Stimulated activated naive CD8-positive, alpha-beta T cell treated with anti-CD3 and anti-CD28 coated beads, Interleukin-15, amount 100 ng/mL, for 72 hours (primary cell): Measurements from ENCODE around the gene FUCA1.
"Not testable (repeated sequence)": the region's sequence is repeated elsewhere in the genome, so short reads cannot be mapped to it uniquely, and the experiment has no call there.

Source experiments
- ATAC-seq: fragments of 150-1000 bp; cut with Tn5 transposase; 2 replicates; pipeline ENCODE4 v1.10.0; 2021; ENCODE audit warnings: mild to moderate bottlenecking, moderate library complexity
- DNase-seq, 2 donors: peaks; one replicate each; pipeline ENCODE4 v3.0.0; 2021 to 2022
- H3K27ac Mint-ChIP-seq, 2 donors: one replicate each; pipeline ENCODE4 v1.8.0; 2022; ENCODE audit warnings: mild to moderate bottlenecking in 2 of 2, mixed read lengths in 2 of 2, moderate library complexity in 2 of 2
- H3K27me3 Mint-ChIP-seq: one replicate; pipeline ENCODE4 v1.8.0; 2022; ENCODE audit warnings: mixed read lengths
- H3K4me1 Mint-ChIP-seq: one replicate; pipeline ENCODE4 v1.8.0; 2022; ENCODE audit warnings: mild to moderate bottlenecking, mixed read lengths
- H3K4me3 Mint-ChIP-seq, 2 donors: one replicate each; pipeline ENCODE4 v1.8.0; 2022; ENCODE audit warnings: mild to moderate bottlenecking in 2 of 2, mixed read lengths in 2 of 2, moderate library complexity in 1 of 2
- H3K9me3 Mint-ChIP-seq, 2 donors: one replicate each; pipeline ENCODE4 v1.8.0; 2022; ENCODE audit warnings: mixed read lengths in 2 of 2

The FUCA1 gene

DNA sequence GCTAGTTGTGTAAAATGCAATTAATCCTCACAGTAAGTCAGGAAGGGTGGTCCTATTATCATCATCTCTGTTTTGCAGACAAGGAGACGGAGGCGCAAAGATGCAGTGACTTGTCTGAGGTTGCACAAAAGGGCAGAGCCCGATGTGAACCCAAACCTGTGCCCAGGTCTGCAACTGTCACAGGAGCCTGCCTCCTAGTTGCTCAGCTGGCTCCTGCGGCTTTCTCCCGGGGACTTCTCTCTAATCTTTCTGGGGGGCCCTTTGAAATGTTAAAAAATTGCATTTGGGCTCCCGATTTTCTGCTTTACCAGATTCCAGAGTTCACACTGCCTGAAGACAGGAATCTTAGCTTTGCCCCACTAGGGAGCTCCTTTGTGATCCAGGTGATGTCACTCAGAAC, 35.7 kb upstream of the FUCA1 start:
- ATAC-seq, result no peak
- no peak overlapping the region for H3K27ac Mint-ChIP-seq
- no peak for DNase-seq
- no peak overlapping the region for H3K4me3 Mint-ChIP-seq
- H3K9me3 Mint-ChIP-seq, result no peaks in the 10 kb centered on the region
- peaks cover 39% of the 10 kb centered on the region for H3K27me3 Mint-ChIP-seq
- peaks cover 48% of the 10 kb centered on the region for H3K4me1 Mint-ChIP-seq

DNA sequence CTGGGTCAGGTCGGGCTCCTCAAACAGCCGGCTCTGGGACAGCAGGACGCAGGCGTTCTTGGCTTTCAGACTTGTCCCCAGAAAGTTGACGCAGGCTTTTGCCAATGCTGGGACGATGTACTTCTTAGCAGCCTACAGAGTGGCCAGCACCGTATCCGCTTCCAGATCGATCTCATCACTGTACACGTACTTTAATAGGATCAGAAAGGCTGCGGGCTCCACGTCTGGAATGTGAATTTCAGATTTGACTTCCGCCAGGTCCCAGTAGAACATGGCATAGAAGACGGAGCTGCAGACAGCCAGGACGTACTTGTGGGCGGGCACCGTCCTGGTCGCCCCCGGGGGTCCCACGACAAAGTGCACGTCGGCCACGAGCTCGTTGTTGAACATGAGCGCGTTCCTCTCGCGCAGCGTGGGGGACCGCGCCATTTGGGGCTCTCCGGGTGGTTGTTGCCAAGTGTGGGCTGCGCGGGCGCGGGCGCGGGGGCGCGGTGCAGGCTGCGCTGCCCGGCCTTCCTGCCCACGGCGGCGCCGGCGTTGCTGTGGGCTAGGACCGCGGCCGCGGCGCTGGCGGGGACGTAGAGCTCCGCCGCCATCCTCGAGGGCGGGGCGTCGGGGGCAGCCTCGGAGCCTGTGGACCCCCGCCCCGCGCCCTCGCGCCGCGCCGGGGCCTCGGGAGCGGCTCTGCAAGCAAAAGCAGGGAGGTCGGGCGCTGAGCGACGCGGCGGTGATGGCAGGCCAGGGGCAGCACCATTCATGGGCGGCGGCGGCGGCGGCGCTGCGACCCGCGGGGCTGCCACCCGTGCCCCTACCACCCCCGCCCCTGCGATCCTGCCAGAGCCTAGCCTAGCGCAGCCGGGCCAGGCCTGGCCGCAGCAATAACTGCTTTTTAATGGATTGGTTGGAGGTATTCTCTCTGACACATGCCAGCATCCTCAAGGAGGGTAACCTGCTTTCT, 34.5 kb upstream of the FUCA1 start:
- Mint-ChIP-seq H3K4me1 (peaks cover 44% of the 10 kb centered on the region), H3K27ac (peak overlapping the region in 1 of 2 donors; percentile 19), H3K9me3 (no peaks in the 10 kb centered on the region), H3K27me3 (peaks cover 39% of the 10 kb centered on the region), H3K4me3 (no peak overlapping the region)
- no peak for DNase-seq
- no peak for ATAC-seq

DNA sequence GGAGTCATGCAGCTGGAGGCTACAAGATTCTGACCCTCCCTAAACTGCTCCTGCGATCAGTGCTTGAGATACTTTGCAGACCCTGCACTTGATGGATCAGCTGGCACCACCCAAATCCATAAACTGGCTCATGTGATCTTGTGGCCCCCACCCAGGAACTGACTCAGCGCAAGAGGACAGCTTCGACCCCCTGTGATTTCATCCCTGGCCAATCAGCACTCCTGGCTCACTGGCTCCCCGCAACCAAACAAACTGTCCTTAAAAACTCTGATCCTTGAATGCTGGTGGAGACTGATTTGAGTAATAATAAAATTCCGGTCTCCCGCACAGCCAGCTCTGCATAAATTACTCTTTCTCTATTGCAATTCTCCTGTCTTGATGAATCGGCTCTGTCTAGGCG, 31.9 kb upstream of the FUCA1 start:
- not testable (repeated sequence) for ATAC-seq, H3K4me3 Mint-ChIP-seq, DNase-seq, H3K9me3 Mint-ChIP-seq
- peaks cover 37% of the 10 kb centered on the region for H3K4me1 Mint-ChIP-seq
- peak overlapping the region in 1 of 2 donors; percentile 84 for H3K27ac Mint-ChIP-seq
- H3K27me3 Mint-ChIP-seq, result peaks cover 32% of the 10 kb centered on the region

DNA sequence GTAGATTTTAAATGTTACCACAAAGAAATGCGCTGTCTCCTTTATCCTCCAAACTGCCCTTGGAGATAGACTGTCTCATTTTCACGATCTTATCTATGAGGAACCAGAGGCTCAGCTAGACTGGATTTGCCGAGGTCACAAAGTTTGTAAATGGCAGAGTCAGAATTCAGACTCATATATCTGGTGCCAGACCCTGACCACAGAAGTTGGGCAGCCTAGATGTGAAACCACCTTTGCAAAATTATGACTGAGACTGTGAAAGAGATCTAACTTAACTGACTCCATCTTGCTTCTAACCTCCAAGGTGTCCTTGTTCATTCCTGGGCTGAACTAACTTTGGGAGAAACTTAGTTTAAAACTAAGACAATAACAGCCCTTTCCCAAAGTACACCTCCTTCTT, 31.0 kb upstream of the FUCA1 start:
- peaks cover 28% of the 10 kb centered on the region for H3K4me1 Mint-ChIP-seq
- ATAC-seq (peak; percentile 78), DNase-seq (peak in 1 of 2 donors; percentile 34)
- H3K27ac Mint-ChIP-seq, result no peak overlapping the region
- H3K9me3 Mint-ChIP-seq, result no peaks in the 10 kb centered on the region
- H3K27me3 Mint-ChIP-seq, result peaks cover 28% of the 10 kb centered on the region
- no peak overlapping the region for H3K4me3 Mint-ChIP-seq

DNA sequence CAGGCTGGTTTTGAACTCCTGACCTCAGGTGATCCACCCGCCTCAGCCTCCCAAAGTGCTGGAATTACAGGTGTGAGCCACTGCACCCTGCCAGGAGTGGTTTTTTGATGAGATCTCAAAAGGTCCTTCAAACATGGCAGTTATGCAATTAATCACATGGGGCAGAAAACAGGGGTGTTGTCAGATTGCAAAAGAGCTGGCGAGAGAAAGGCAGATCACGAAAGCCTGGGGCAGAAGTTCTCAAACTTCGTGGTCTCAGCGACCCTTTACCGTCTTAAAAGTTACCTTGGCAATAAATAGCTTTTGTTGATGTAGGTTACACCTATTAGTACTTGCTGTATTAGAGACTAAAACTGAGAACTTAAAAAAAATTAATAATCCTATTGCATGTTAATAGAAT, 29.0 kb upstream of the FUCA1 start:
- DNase-seq (no peak), ATAC-seq (no peak)
- Mint-ChIP-seq H3K4me1 (peaks cover 20% of the 10 kb centered on the region), H3K27me3 (peaks cover 29% of the 10 kb centered on the region), H3K9me3 (no peaks in the 10 kb centered on the region), H3K4me3 (no peak overlapping the region), H3K27ac (no peak overlapping the region)

DNA sequence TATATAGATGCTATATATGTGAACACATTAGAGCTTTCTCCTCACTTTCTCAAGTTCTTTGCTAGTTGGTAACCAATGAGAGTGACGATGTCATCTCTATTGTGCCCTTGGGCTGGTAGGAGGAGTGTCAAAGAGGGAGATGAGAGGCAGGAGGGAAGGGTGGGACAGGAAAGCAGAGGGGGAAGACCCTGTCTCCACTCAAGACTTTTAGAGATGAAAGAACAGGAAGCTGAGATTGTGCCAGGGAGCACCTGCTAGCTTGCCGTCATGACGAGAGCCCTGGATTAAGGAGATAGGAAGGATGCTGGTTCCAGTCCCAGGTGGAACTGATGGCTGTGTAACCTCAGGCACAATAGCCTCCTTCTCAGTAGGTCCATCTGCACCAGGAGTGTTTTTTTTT, 28.4 kb upstream of the FUCA1 start:
- Mint-ChIP-seq H3K4me3 (peak overlapping the region in 1 of 2 donors; percentile 22), H3K9me3 (no peaks in the 10 kb centered on the region), H3K27ac (peak overlapping the region in 1 of 2 donors; percentile 64), H3K4me1 (peaks cover 20% of the 10 kb centered on the region), H3K27me3 (peaks cover 27% of the 10 kb centered on the region)
- DNase-seq (no peak), ATAC-seq (no peak)

DNA sequence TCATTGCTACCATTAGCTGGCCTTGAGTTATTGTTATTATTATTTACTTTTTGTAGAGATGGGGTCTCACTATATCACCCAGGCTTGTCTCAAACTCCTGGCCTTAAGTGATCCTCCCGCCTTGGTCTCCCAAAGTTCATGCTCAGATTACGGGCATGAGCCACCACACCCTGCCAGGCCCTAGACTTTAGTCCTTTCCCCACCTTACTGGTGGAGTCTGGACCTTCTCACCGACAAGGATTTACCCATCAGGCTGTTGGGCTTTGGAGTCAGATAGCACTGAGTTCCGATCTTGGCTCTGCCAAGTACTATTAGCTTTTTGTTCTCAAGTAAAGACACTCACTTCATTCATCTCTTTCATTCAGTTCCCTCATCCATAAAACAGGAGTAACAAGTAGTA, 27.9 kb upstream of the FUCA1 start:
- Mint-ChIP-seq H3K4me1 (peaks cover 20% of the 10 kb centered on the region), H3K27ac (no peak overlapping the region), H3K27me3 (peaks cover 22% of the 10 kb centered on the region), H3K4me3 (no peak overlapping the region), H3K9me3 (no peaks in the 10 kb centered on the region)
- no peak for DNase-seq
- ATAC-seq, result no peak

DNA sequence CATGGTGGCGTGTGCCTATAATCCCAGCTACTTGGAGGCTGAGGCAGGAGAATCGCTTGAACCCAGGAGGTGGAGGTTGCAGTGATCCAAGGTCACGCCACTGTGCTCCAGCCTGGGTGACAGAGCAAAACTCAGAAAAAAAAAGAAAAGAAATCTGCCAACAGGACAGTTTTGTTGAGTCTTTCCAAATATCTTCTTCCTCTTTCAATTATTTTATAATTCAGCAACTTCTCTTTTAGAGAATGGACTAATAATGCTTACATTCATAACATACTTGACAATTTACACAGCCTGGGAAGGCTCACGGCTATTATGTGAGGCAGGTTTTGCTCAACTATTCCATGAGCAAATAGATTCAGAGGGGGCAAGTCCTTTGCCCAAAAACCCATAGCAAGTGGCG, 27.0 kb upstream of the FUCA1 start:
- Mint-ChIP-seq H3K9me3 (no peaks in the 10 kb centered on the region), H3K4me1 (peaks cover 17% of the 10 kb centered on the region), H3K27ac (no peak overlapping the region), H3K27me3 (peaks cover 14% of the 10 kb centered on the region), H3K4me3 (no peak overlapping the region)
- DNase-seq, result no peak
- no peak for ATAC-seq

DNA sequence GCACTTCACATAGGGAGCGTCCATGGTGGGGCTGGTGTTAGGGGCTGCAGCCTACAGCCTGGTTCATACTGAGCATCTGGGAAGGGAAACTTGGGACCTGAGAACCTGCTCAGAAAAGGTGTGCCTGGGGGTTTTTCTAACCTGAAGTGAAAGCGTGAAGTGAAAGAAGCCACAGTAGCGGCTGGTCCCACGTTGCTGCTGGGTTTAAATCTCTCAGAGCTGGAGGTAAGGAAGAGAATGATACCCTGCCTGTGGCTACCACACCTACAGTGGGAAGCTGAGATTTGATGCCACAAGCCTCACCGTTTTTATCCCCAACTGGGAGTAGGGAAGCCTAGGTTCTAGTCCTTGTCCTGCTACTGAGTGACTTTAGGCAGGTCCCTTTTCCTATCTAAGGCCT, 21.0 kb upstream of the FUCA1 start:
- H3K27me3 Mint-ChIP-seq, result peaks cover 14% of the 10 kb centered on the region
- no peak overlapping the region for H3K4me3 Mint-ChIP-seq
- ATAC-seq (no peak), DNase-seq (no peak)
- H3K27ac Mint-ChIP-seq, result no peak overlapping the region
- H3K4me1 Mint-ChIP-seq, result no peaks in the 10 kb centered on the region
- no peaks in the 10 kb centered on the region for H3K9me3 Mint-ChIP-seq

DNA sequence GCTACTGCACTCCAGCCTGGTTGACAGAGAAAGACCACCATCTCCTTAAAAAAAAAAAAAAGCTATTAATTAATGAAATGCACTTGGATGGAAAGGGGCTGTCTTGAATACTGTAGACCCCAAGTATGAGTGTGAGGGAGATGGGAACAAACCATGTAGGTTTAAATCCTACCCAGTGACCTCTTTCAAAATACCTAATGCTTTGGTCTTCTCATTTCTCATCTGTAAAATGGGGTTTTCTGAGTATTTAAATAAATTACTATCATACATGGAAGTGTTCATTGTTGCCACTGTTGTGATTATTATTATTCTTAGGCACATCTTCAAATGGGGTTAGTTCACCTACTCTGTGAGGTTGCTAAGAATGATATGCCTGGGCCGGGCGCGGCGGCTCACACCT, 17.1 kb upstream of the FUCA1 start:
- ATAC-seq (no peak), DNase-seq (no peak)
- H3K27ac Mint-ChIP-seq, result no peak overlapping the region
- H3K4me3 Mint-ChIP-seq, result no peak overlapping the region
- H3K27me3 Mint-ChIP-seq, result no peaks in the 10 kb centered on the region
- H3K9me3 Mint-ChIP-seq, result peaks cover 0 to under 1% of the 10 kb centered on the region in 2 donors
- no peaks in the 10 kb centered on the region for H3K4me1 Mint-ChIP-seq

DNA sequence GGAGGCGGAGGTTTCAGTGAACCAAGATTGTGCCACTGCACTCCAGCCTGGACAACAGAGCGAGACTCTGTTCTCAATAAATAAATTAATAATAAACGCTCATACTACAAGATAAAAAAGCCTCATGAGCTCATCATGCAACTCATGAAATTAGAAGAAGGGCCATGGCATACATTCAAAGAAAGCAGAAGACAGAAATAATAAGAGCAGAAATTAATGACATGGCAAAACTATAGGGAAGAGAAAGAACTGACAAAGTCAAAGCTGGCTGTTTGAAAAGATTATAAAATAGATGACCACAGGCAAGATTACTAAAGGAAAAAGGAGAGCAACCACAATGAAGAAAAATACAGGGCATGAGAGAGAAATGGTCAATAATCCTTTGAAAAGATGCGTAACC, 14.7 kb upstream of the FUCA1 start:
- Mint-ChIP-seq H3K27me3 (no peaks in the 10 kb centered on the region), H3K9me3 (peaks cover 14 to 19% of the 10 kb centered on the region in 2 donors), H3K27ac (no peak overlapping the region), H3K4me1 (no peaks in the 10 kb centered on the region), H3K4me3 (no peak overlapping the region)
- ATAC-seq (no peak), DNase-seq (no peak)

DNA sequence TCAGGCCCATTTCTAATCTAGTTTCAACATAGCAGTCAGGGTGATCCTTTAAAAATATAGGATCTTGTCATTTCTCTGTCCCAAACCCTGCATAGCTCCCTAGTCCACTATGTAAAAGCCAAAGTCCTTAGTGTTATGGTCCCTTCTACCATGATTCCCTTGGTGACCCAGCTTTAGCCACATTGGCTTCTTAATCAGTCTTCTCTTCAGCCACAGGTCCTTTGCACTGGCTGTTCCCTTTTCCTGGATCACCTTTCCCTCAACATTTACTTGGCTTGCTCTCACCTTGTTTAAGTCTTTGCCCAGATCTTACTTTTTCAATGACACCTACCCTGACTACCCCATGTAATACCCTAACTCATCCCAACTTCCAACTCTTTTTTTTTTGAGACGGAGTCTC, 11.7 kb upstream of the FUCA1 start:
- no peak overlapping the region for H3K27ac Mint-ChIP-seq
- DNase-seq, result no peak
- no peaks in the 10 kb centered on the region for H3K27me3 Mint-ChIP-seq
- H3K9me3 Mint-ChIP-seq, result peaks cover 20 to 27% of the 10 kb centered on the region in 2 donors
- no peak overlapping the region for H3K4me3 Mint-ChIP-seq
- no peaks in the 10 kb centered on the region for H3K4me1 Mint-ChIP-seq
- ATAC-seq, result no peak

DNA sequence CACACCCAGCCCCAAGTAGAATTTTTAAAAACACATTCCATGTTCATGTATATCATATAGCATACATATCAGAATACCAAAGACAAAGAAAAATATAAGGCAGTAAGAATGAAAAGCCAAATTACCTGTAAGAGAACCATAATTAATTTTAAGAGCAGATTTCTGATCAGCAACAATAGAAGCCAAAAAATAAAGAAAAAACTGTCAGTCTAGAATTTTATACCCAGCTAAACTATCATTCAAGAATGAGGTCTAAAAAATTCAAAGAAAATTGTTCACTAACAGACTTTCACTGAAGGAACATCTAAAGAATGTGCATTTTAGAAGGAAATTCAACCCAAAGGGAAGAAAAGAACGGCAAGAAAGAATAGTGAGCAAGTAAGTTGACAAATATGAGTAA, 10.6 kb upstream of the FUCA1 start:
- no peak overlapping the region for H3K27ac Mint-ChIP-seq
- H3K27me3 Mint-ChIP-seq, result no peaks in the 10 kb centered on the region
- H3K4me1 Mint-ChIP-seq, result no peaks in the 10 kb centered on the region

DNA sequence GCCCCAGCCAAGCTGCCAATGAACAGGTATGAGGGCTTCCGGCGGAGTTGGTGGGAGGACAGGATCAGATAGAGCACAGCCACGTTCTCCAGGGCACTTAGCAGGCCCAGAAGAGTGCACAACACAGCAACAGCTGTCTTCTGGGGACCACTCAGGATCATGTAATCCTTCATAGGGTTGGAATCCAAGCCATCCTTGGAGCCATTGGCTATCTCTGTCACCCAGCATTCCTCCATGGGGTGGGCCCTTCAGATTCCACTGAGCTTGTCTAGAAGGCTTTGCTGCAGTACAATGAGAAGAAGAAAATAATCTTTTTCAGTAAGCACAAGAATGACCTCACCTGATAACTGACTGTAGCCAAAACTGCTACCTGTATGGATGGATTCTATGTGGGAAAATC, 7.3 kb upstream of the FUCA1 start:
- Mint-ChIP-seq H3K27ac (no peak overlapping the region), H3K4me1 (no peaks in the 10 kb centered on the region), H3K27me3 (no peaks in the 10 kb centered on the region), H3K4me3 (no peak overlapping the region), H3K9me3 (peaks cover 20 to 27% of the 10 kb centered on the region in 2 donors)
- DNase-seq (no peak), ATAC-seq (no peak)

More for the DNA sequence above, 10.6 kb upstream of the FUCA1 start:
- no peak for ATAC-seq
- no peak overlapping the region for H3K4me3 Mint-ChIP-seq
- peaks cover 20 to 27% of the 10 kb centered on the region in 2 donors for H3K9me3 Mint-ChIP-seq
- no peak for DNase-seq

DNA sequence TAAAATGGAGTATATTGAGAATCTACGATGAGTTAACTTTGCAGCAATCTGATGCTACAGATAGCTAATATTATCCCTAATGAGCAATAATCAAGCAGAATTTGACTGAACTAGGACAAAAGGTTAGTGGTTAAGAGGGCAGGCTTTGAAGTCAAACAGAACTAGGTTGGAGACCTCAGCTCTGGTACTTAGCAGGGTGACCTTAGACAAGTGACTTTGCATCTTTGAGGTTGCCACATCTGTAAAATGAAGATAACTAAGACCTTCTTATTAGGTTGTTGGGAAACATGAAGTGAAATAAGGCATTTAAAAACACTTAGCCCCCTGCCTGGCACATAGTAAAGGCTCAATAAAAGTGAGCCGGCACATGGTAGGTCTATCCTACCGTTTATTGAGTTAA, 4.3 kb upstream of the FUCA1 start:
- H3K27me3 Mint-ChIP-seq, result peaks cover 9% of the 10 kb centered on the region
- H3K4me1 Mint-ChIP-seq, result peaks cover 18% of the 10 kb centered on the region
- DNase-seq, result no peak
- no peak overlapping the region for H3K27ac Mint-ChIP-seq
- ATAC-seq, result no peak
- H3K4me3 Mint-ChIP-seq, result no peak overlapping the region
- peaks cover 4% of the 10 kb centered on the region in 2 donors for H3K9me3 Mint-ChIP-seq

DNA sequence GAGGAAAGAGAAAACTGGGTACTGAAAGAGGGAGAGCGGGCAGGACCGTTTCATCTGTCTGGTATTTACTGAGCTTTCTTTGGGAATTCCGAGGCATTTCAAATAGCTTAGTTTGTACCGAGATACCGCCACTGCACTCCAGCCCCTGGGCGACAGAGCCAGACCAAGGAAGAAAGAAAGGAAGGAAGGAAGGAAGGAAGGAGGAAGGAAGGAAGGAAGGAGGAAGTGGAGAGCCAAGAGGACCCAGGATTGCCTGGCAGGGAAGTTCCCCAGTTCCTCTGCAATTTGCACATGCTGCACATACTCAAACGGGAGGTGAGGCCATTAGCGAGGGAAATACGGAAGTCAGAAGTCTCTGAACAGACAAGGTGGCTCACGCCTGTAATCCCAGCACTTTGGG, 961 bp upstream of the FUCA1 start:
- no peaks in the 10 kb centered on the region for H3K9me3 Mint-ChIP-seq
- DNase-seq (no peak), ATAC-seq (no peak)
- peaks cover 9% of the 10 kb centered on the region for H3K27me3 Mint-ChIP-seq
- H3K27ac Mint-ChIP-seq, result peak overlapping the region; percentile 55 to 59
- peaks cover 34% of the 10 kb centered on the region for H3K4me1 Mint-ChIP-seq
- H3K4me3 Mint-ChIP-seq, result peak overlapping the region; percentile 73 to 93
